OCI-LY3 (cell line): ENCODE measurements around the gene CCNJL.

Experiments used
- H2AFZ ChIP-seq: fragments of 200-600, 300-600 bp; shearing (Covaris generic); 2 replicates; pipeline ENCODE4 v1.6.0; 2014; ENCODE audit warnings: antibody characterized with exemption, low read depth, low read length
- H3K27ac ChIP-seq: fragments of 200-600, 300-600 bp; sonication (generic); 2 replicates; pipeline ENCODE4 v1.5.1; 2014; ENCODE audit warnings: mild to moderate bottlenecking, low read length, moderate library complexity, mixed read lengths
- H3K27me3 ChIP-seq: fragments of 200-600, 300-600 bp; sonication (generic); 2 replicates; pipeline ENCODE4 v1.6.1; 2014; ENCODE audit warnings: low read depth, low read length, mixed read lengths
- H3K36me3 ChIP-seq: fragments of 200-600, 300-600 bp; sonication (generic); replicated peaks from 2 replicates; pipeline ENCODE3; 2014; ENCODE audit warnings: low read depth, low read length, mixed read lengths
- H3K4me1 ChIP-seq: fragments of 300-600, 200-600 bp; sonication (generic); 2 replicates; pipeline ENCODE4 v1.6.1; 2014; ENCODE audit warnings: low read length, mixed read lengths
- H3K4me2 ChIP-seq: fragments of 200-600, 300-600 bp; sonication (generic); 2 replicates; pipeline ENCODE4 v1.6.1; 2014; ENCODE audit warnings: low read length, mixed read lengths
- H3K4me3 ChIP-seq: fragments of 300-600, 200-600 bp; sonication (generic); 2 replicates; pipeline ENCODE4 v1.5.1; 2014; ENCODE audit warnings: antibody characterized with exemption, mild to moderate bottlenecking, low read length, moderate library complexity
- H3K79me2 ChIP-seq: fragments of 300-600, 200-600 bp; shearing (Covaris generic); 2 replicates; pipeline ENCODE4 v1.6.1; 2014; ENCODE audit warnings: mild to moderate bottlenecking, low read length, mixed read lengths
- H3K9ac ChIP-seq: fragments of 300-600, 200-600 bp; shearing (Covaris generic); 2 replicates; pipeline ENCODE4 v1.6.0; 2014; ENCODE audit warnings: mild to moderate bottlenecking, low read length, moderate library complexity
- H3K9me3 ChIP-seq: fragments of 200-600, 300-600 bp; shearing (Covaris generic); 2 replicates; pipeline ENCODE4 v1.6.1; 2014; ENCODE audit warnings: low read length, mixed read lengths; ENCODE audit not compliant: insufficient read depth
- H4K20me1 ChIP-seq: fragments of 200-600, 300-600 bp; sonication (generic); 2 replicates; pipeline ENCODE4 v1.6.1; 2016; ENCODE audit warnings: low read length, mixed read lengths; ENCODE audit not compliant: insufficient read depth
- EZH2phosphoT487 ChIP-seq: fragments of 200-600 bp; shearing (Covaris generic); IDR thresholded peaks from 2 replicates; pipeline ENCODE4 v1.6.1; 2018; ENCODE audit warnings: antibody characterized with exemption, mixed run types, low read depth
- TF ChIP-seq, protein P1 (sequence below): fragments of 200-600, 300-600 bp; sonication (generic); IDR thresholded peaks from 2 replicates; pipeline ENCODE4 v1.5.1; 2014; ENCODE audit warnings: antibody characterized with exemption, low read length, low read depth

Gene CCNJL

GRCh38 chr5:160324886-160325285 lies 12.5 kb upstream of the CCNJL start:
- Histone ChIP-seq H3K4me3 (no peak overlapping the region), H3K9ac (no peak overlapping the region), H3K9me3 (no peaks in the 10 kb centered on the region), H3K36me3 (no peaks in the 10 kb centered on the region), H3K4me1 (no peaks in the 10 kb centered on the region), H3K27me3 (no peaks in the 10 kb centered on the region), H3K27ac (no peak overlapping the region), H3K79me2 (no peaks in the 10 kb centered on the region), H4K20me1 (no peaks in the 10 kb centered on the region), H3K4me2 (no peak overlapping the region), H2AFZ (no peak overlapping the region)
- TF ChIP-seq, protein P1, sequence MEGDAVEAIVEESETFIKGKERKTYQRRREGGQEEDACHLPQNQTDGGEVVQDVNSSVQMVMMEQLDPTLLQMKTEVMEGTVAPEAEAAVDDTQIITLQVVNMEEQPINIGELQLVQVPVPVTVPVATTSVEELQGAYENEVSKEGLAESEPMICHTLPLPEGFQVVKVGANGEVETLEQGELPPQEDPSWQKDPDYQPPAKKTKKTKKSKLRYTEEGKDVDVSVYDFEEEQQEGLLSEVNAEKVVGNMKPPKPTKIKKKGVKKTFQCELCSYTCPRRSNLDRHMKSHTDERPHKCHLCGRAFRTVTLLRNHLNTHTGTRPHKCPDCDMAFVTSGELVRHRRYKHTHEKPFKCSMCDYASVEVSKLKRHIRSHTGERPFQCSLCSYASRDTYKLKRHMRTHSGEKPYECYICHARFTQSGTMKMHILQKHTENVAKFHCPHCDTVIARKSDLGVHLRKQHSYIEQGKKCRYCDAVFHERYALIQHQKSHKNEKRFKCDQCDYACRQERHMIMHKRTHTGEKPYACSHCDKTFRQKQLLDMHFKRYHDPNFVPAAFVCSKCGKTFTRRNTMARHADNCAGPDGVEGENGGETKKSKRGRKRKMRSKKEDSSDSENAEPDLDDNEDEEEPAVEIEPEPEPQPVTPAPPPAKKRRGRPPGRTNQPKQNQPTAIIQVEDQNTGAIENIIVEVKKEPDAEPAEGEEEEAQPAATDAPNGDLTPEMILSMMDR: no peak
- TF ChIP-seq EZH2phosphoT487: no peak

DNA sequence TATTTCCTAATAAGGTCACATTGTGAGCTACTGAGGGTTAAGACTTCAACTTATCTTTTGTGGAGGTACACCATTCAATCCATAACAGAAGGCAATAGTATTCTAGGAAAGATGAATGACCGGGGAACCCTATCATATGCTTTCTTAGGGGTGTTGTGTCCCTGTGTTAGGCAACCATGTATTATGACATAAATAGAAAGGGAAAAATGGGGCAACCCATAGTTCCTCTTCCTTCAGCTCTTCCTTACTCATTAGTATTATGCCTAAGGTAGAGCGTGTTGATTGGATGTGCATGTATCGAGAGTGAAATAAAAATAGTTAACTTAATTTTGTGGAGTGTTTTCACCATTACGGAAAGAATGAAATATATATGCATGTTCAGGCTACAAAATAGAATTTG lies 6.0 kb upstream of the CCNJL start:
- no peak overlapping the region for H3K27ac ChIP-seq
- no peak overlapping the region for H2AFZ ChIP-seq
- no peaks in the 10 kb centered on the region for H3K79me2 ChIP-seq
- H3K9me3 ChIP-seq: no peaks in the 10 kb centered on the region
- H4K20me1 ChIP-seq: no peaks in the 10 kb centered on the region
- no peak overlapping the region for H3K9ac ChIP-seq
- H3K4me2 ChIP-seq: no peak overlapping the region
- no peaks in the 10 kb centered on the region for H3K36me3 ChIP-seq
- H3K27me3 ChIP-seq: no peaks in the 10 kb centered on the region
- TF ChIP-seq, protein P1: no peak
- no peak for TF ChIP-seq EZH2phosphoT487
- H3K4me1 ChIP-seq: peaks cover 4% of the 10 kb centered on the region; the same call in 1 of the 2 replicates
- no peak overlapping the region for H3K4me3 ChIP-seq

DNA sequence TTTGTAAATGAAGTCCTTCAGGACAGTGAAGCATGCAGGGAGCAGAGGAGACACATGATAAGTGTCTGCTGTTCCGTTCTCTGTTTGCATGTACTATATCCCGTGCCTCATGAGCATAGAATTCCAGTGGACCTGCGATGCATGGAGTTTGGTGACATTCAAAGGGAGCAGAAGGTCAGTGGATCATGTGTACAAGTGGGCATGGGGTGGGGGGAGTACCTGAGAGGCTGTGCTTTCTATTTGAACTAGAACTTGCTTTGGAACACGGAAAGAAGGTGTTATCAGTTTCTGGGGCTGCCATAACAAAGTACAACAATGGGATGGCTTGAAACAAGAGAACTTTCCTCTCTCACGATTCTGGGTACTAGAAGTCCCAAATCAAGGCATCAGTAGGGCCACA lies 5.1 kb upstream of the CCNJL start:
- H3K4me1 ChIP-seq: peaks cover 4% of the 10 kb centered on the region; the same call in 1 of the 2 replicates
- no peaks in the 10 kb centered on the region for H3K9me3 ChIP-seq
- H3K79me2 ChIP-seq: no peaks in the 10 kb centered on the region
- H3K4me3 ChIP-seq: no peak overlapping the region
- H3K27ac ChIP-seq: no peak overlapping the region
- no peak overlapping the region for H3K9ac ChIP-seq
- TF ChIP-seq, protein P1: no peak
- no peak for TF ChIP-seq EZH2phosphoT487
- H3K4me2 ChIP-seq: no peak overlapping the region
- no peaks in the 10 kb centered on the region for H4K20me1 ChIP-seq
- no peak overlapping the region for H2AFZ ChIP-seq
- H3K27me3 ChIP-seq: no peaks in the 10 kb centered on the region
- H3K36me3 ChIP-seq: no peaks in the 10 kb centered on the region

DNA sequence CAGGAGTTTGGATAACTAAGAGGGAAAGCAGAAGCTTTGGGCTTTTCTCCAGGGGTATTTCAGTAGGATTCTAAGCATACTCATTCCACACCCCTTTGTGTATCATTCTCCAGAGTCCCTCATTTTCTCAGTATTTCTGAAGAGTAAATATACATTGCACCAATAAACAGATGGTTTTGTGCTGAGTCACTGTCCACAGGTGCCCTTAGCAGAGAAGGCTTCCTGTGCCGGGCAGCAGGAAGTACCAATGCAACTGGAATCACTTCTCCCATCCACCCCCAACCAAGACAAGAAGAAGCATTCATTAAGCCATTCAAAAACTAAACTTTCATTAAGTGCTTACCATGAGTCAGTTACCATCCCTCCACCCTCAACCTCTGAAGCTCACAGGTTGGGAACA lies 3.6 kb upstream of the CCNJL start:
- H3K79me2 ChIP-seq: no peaks in the 10 kb centered on the region
- peaks cover 4% of the 10 kb centered on the region; the same call in 1 of the 2 replicates for H3K4me1 ChIP-seq
- H3K27me3 ChIP-seq: no peaks in the 10 kb centered on the region
- H2AFZ ChIP-seq: no peak overlapping the region
- no peaks in the 10 kb centered on the region for H4K20me1 ChIP-seq
- H3K4me2 ChIP-seq: no peak overlapping the region
- H3K9me3 ChIP-seq: no peaks in the 10 kb centered on the region
- no peak overlapping the region for H3K4me3 ChIP-seq
- H3K27ac ChIP-seq: no peak overlapping the region
- H3K36me3 ChIP-seq: no peaks in the 10 kb centered on the region
- TF ChIP-seq EZH2phosphoT487: no peak
- TF ChIP-seq, protein P1: no peak
- no peak overlapping the region for H3K9ac ChIP-seq
